NCI-H526 (cell line): ENCODE results near the gene SNX25.
A peak's percentile ranks its signal among the peaks of the same experiment; 100 is the strongest.
"Not testable (repeated sequence)": the region's sequence is repeated elsewhere in the genome, so short reads cannot be mapped to it uniquely, and the experiment has no call there.

Experiments used
- DNase-seq, 2 experiments: peaks; one replicate each; lab custom pipeline; 2025; lab: John Stamatoyannopoulos, UW

SNX25 gene

DNA sequence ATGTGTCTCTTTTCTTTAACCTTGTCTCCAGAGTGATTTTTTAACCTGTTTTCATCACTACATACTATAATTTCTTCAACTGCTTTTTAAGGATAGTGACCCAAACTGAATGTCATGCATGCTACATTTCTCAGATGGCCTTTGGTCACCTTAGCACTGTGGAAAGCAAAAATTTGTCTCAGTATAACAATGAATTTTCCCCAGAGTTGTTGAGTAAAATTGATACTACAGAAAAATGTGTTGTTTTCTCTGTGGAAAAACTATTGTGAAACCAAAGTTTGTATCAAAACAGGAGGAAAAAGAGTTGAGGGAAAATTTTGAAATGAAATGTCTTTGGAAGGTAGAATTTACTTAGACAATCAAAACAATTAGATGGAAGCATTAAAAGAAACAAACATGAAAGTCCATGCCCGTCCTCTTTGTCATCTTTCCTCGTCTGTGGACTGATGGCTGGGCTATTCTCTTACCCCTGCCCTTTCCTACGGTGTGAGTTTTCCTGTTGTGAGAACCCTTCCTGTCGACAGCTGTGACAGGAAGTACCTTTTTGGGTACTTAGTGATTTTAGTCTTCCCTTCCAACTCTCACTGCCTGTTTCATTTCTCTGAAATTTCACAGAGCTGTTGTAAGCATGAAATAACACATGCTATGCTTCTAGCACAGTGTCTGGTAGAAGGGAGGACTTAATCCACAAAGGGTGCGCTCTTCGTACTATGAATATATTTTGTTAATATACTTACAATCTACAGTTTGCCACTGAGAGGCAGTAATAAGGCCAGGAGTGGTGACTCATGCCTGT is 135.5 kb downstream of the SNX25 start:
- no peak for DNase-seq

DNA sequence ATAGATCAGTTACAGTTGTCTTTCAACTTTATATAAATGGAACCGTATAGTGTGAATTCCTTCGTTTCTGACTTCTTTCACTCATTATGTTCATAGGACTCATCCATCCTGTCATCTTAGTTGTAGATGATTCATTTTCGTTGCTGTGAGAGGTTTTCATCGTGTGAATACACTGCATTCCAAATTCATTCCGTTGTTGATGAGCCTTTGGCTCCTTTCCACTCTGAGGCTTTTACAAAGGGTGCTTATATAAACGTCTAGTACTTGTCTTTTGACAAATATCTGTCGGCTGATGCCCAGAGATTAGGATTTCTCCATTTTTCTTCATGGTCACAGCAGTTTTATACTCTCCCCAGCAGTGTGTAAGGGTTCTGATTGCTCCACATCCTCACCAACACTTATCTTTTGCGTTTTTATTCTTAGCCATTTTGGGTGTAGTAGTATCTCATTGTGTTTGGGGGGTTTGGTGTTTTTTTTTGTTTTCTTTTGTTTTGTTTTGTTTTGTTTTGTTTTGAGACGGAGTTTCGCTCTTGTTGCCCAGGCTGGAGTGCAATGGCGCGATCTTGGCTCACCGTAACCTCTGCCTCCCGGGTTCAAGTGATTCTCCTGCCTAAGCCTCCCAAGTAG is 137.7 kb downstream of the SNX25 start:
- DNase-seq: no peak

- no peak for DNase-seq
Measured at GRCh38 chr4:185351691-185352090, 142.3 kb downstream of the SNX25 start.

DNA sequence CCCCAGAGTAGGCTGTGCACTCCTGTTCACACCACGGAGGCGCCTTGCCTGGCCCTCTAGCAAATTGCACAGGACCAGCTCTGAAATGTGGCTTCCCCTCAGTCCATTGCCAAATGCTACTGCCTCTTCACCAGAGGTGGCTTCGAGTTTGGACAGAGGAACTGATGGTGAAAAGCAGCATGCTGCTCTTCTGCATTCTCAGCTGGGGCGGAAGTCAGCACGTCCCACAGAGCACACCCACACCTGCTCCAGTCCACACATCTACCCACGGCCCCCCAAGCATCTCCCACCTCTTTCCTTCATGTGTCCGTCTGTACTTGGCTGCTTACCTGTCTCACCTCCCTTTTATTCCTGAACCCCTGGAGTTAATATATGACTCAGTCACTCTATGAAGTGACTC is 142.8 kb downstream of the SNX25 start:
- no peak for DNase-seq

GRCh38 chr4:185352741-185353140 is 143.3 kb downstream of the SNX25 start:
- DNase-seq: peak; percentile 14 to 44

- DNase-seq: no peak
Measured at GRCh38 chr4:185357211-185357610, 147.8 kb downstream of the SNX25 start.

- no peak for DNase-seq
Measured at GRCh38 chr4:185357733-185358440, 148.5 kb downstream of the SNX25 start.

DNA sequence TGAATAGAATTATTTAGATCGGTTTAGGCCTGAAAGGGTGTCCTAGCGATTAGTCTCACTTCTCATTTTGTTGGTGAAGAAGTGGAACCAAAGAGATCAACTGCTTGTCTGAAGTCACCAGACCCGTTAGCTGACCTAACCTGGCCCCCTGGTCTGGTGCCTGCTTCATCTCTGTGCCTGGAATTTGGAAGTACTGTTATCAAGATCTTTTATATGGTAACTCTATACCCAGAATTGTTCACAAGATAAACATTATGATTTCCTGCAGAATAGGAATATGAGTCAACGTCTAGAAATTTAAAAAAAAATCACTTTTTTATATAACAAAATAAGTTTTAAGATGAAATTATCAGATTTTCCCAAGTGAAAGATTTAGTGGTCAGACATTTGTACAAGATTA is 149.1 kb downstream of the SNX25 start:
- no peak for DNase-seq

- DNase-seq: no peak
Measured at GRCh38 chr4:185358959-185359358, 149.6 kb downstream of the SNX25 start.

DNA sequence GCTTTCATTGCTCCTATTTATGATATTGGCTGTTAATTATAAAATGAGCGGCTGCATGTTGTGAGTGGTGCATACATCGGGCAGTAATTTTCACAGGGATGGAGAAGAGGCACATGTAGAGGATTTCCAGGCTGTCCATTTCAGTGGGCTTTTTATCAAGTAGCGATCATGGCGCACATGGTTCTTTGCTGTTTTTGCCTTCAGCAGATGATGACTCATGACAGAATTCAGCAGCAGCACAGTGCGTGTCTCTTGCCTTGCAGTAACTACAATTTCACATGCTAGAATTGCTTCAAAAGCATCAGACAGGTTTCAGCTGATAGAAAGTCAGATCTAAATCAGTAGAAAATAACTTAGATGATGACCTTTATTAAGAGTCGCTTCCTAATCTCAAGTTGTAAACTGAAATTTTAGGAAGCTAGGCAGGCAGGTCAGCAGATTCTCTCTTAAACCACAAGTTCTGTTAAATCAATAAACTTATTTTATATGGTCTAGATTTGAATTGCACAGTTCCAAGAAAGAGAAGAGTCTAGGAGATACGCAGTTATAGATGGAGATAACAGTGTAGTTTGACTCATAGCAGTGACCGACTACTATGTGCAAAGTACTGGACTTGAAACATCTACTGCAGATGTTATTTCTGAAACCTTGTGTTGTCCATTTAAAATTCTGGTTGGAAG is 150.5 kb downstream of the SNX25 start:
- no peak for DNase-seq

GRCh38 chr4:185361872-185362271 is 152.5 kb downstream of the SNX25 start:
- DNase-seq: no peak

- DNase-seq: not testable (repeated sequence)
Measured at GRCh38 chr4:185362570-185362969, 153.2 kb downstream of the SNX25 start.

- no peak for DNase-seq
Measured at GRCh38 chr4:185363251-185363650, 153.9 kb downstream of the SNX25 start.

- no peak for DNase-seq
Measured at GRCh38 chr4:185364886-185365285, 155.5 kb downstream of the SNX25 start.

DNA sequence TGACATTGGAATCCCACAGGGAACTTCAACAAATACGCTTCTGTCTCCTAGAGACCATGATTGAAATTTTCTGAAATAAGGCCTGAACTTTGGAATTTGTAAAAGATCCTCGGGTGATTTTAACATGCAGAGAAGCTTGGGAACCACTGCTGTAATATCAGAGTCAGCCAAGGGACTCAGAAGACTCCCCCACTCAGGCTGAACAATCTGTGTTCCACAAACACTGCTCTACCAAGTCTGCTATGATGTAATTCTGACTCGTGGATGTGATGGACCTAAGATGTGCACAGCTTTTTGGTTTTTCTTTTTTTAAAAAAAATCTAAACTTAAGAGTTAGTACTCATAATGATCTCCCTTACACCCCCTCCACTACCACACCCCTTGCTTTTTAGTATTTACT is 160.3 kb downstream of the SNX25 start:
- no peak for DNase-seq

DNA sequence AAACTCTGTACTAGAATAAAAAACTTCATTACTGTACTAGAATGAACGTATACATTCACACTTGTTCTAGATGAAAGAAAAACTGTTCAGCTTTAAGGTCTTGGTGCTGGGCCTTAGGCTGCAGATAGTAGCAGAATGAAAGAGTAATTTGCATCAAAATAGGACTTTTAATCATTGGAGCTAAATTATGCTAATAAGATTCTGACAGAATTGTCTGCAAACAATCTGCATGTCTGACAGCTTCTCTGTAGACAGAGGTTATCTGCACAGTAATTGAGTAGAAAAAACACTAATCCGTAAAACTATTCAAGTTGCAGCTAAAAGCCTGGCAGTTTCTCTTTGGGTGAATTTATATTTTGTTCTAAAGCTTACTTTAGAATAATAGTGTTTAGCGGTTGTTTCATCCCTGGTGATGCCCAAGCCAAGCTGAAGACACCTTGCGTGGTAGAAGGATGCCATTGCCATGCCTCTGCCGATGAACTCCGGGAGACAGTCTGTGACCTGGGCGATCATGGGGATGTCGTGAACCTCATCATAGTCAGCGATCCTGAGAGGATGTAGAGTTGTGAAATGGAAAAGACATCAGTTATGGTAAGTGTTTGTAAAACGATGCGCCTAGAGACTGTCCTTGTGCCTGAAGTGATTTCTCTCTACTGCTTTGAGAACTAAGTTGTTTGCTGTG is 161.0 kb downstream of the SNX25 start:
- DNase-seq: no peak

- no peak for DNase-seq
Measured at GRCh38 chr4:185371702-185372101, 162.3 kb downstream of the SNX25 start.

- no peak for DNase-seq
Measured at GRCh38 chr4:185374027-185374426, 164.6 kb downstream of the SNX25 start.

- DNase-seq: no peak
Measured at GRCh38 chr4:185374573-185374972, 165.2 kb downstream of the SNX25 start.

DNA sequence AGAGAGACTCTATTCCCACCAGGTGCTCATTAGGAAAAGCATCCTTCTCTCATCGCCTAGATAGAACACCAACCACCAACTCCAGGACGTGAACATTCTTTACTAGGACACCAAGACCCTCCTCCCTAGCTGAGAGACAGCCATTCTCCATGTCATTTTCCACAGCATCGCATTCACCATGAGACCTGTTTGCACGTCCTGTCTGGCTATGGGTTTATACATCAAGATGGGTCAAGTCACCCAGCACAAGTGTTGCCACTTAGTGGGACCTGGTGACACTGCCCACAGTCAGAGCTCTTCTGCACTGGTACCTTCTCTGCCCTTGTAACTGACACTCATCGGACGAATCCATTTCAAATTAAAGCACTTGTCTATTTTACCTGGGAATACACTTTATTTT is 168.9 kb downstream of the SNX25 start:
- no peak for DNase-seq

DNA sequence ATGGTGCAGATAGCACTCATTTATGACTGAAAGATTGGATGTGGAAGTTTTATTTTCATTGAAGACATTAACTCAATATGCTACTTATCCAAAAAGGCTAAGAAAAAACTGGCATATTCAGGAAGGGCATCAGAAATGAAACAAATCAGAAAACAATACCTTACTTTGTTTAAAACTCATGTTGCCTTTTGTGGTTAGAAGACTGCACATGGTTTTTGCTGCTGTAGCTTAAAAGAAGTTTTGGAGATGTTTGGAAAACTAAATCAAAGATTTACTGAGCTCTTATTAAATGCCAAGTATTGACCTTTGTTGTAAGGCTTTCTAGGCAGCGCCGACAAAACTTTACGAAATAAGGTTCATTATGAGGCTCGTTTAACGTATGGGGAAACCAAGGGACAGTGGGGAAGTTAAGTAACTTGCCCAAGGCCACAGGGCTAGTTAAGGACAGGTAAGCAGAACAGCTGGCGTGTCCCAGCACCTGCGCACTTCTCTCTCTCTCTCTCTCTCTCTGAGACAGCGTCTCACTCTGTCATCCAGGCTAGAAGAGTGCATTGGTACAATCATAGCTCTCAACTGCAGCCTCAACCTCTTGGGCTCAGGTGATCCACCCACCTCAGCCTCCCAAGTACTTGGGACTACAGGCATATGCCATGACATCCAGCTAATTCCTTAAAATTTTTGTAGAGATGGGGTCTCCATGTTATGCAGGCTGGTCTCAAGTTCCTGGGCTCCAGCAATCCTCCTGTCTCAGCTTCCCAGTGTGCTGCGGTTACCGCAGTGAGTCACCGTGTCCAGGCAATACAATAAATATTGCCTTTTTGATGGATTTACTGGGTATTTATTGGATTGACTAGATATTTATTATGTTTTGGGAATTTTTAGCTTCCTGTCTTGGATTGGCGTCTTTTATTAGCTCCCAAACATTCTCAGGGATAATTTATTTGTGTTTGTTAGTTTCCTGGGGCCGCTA is 170.2 kb downstream of the SNX25 start:
- DNase-seq: no peak
